ENCODE results near the gene FAM168A. TPM values are rescaled to one million over a fixed set of nuclear protein-coding genes. Genes with fewer than 3 reads are reported as not detected.

The FAM168A gene
- total and polyA plus RNA-seq, 10 of the 15 experiments (the other 5 are each of a cell fraction or from before 2014, with no cell fraction given): 1.7 to 20.0 (median 10.0) TPM

- CTCF ChIA-PET: interaction anchor here (1.0 to 4.9 kb wide), 8 partner anchors 11 to 286 kb away, joined by 3 to 26 read pairs (median 5); no protein-coding TSS in a partner anchor
These were observed 223.8 kb downstream of the FAM168A start for GRCh38 chr11:73374151-73374550.

More at GRCh38 chr11:73374151-73374550, 223.8 kb downstream of the FAM168A start:
- Histone ChIP-seq H3K79me2 (ENCODE audit: control insufficient read depth, insufficient read depth, low read length) (peaks cover 30% of the 10 kb centered on the region), H3K9me3 (replicated peaks; ENCODE audit: control insufficient read depth, insufficient read depth, low read length) (no peaks in the 10 kb centered on the region), H3K36me3 (ENCODE audit: control insufficient read depth in 2 of 2, insufficient read depth in 2 of 2, low read length in 1 of 2) (no peaks in the 10 kb centered on the region; a peak in 1 of 4 replicates), H3K4me3 (no peak overlapping the region), H3K27ac (ENCODE audit: control insufficient read depth, insufficient read depth) (no peak overlapping the region), H3K4me2 (ENCODE audit: control insufficient read depth, insufficient read depth) (no peak overlapping the region), H2AFZ (ENCODE audit: control insufficient read depth, low read depth, low read length) (no peak overlapping the region), H3K4me1 (ENCODE audit: control insufficient read depth, insufficient read depth, low read length) (peaks cover 25% of the 10 kb centered on the region), H4K20me1 (ENCODE audit: control insufficient read depth, insufficient read depth) (no peaks in the 10 kb centered on the region), H3K9ac (ENCODE audit: control insufficient read depth, insufficient read depth, low read length) (no peak overlapping the region), H3K27me3 (replicated peaks in 1 of 2; ENCODE audit: control insufficient read depth in 2 of 2, insufficient read depth in 2 of 2, low read length in 1 of 2) (no peaks in the 10 kb centered on the region)
- RAD21 ChIA-PET (ENCODE audit: unreplicated experiment): interaction anchor here (0.6 to 2.0 kb wide), 4 partner anchors 19 to 286 kb away, joined by 3 to 6 read pairs (median 5); no protein-coding TSS in a partner anchor
- intact Hi-C loops (cut with micrococcal nuclease; ENCODE audit: unreplicated experiment): no loop called here
- BruUV-seq (replicated peaks): no TSS peak
- SMC1A ChIA-PET (ENCODE audit: uncharacterized antibody, unreplicated experiment): interaction anchor here (0.6 to 2.0 kb wide), 4 partner anchors 13 to 158 kb away, joined by 3 to 6 read pairs (median 4); no protein-coding TSS in a partner anchor
- WGBS (ENCODE audit: insufficient coverage, insufficient replicate concordance, low lambda C conversion rate, missing lambda C conversion rate): 74% methylated on average over 4 of the region's 4 CpGs
- ATAC-seq (no peak), FAIRE-seq (no peak), DNase-seq (ENCODE audit: low read depth, low spot score) (no peak)
- in situ Hi-C loops (cut with MboI): no loop called here
- POLR2A ChIA-PET: interaction anchor here (1.1 to 1.6 kb wide), 2 partner anchors 11 to 19 kb away, joined by 3 to 7 read pairs; no protein-coding TSS in a partner anchor
- TF ChIP-seq USF2 (IDR thresholded peaks at IDR 0.05; ENCODE audit: borderline replicate concordance, low read depth, low read length) (no peak), ZBTB40 (IDR thresholded peaks at IDR 0.05; ENCODE audit: borderline replicate concordance) (no peak), SIN3A (IDR thresholded peaks at IDR 0.05; ENCODE audit: low read depth, low read length) (no peak), NBN (IDR thresholded peaks at IDR 0.05) (no peak), BRCA1 (IDR thresholded peaks at IDR 0.05; ENCODE audit: low read depth, low read length) (no peak), ELK1 (IDR thresholded peaks at IDR 0.05; ENCODE audit: low read depth, low read length) (no peak), SIX5 (IDR thresholded peaks at IDR 0.05; ENCODE audit: low read depth, low read length, severe bottlenecking) (no peak), NFXL1 (IDR thresholded peaks at IDR 0.05; ENCODE audit: borderline replicate concordance) (no peak), MAX (IDR thresholded peaks at IDR 0.05; ENCODE audit: low read depth, low read length) (no peak)
